B cell (primary cell): ENCODE data around the gene KEAP1. TPM values are rescaled to one million over a fixed set of nuclear protein-coding genes. Genes with fewer than 3 reads are reported as not detected.

Experiments used
- ATAC-seq: fragments of 200-7000 bp; cut with Tn5 transposase; one replicate; pipeline ENCODE4 v1.10.0; 2021; ENCODE audit warnings: low read depth, mild to moderate bottlenecking, moderate number of reproducible peaks, moderate library complexity
- CTCF ChIA-PET: fragments of 350-600 bp; sonication (Branson Sonifier 250); formaldehyde crosslinking; loops from one replicate; lab custom pipeline; 2021; ENCODE audit warnings: antibody characterized with exemption, inconsistent platforms; lab: Charles Lee
- POLR2A ChIA-PET: fragments of 350-600 bp; sonication (Branson Sonifier 250); formaldehyde crosslinking; loops from one replicate; lab custom pipeline; 2021; ENCODE audit warnings: antibody characterized with exemption; lab: Charles Lee
- DNase-seq: peaks from one replicate; pipeline ENCODE4 v3.0.0; 2013
- H2AFZ ChIP-seq: 2 replicates; pipeline ENCODE4 v1.6.1; 2012; ENCODE audit warnings: mild to moderate bottlenecking, low read depth, low read length; ENCODE audit not compliant: insufficient read depth, poor library complexity, severe bottlenecking
- H3K27ac ChIP-seq, 2 donors: 1 replicate in 1 of 2; 2 replicates in 1 of 2; pipeline ENCODE4 v1.5.1; 2012 to 2013; ENCODE audit warnings: low read length in 2 of 2, mild to moderate bottlenecking in 2 of 2, moderate library complexity in 1 of 2
- H3K27me3 ChIP-seq, 4 experiments: fragments of 200-600 bp in 1 of 4; sonication (generic) in 1 of 4; replicated peaks in 1 of 4; 1 replicate in 2 of 4; 2 replicates in 2 of 4; pipeline versions ENCODE4 v1.6.1 to v1.7.0; 2013 to 2016; ENCODE audit warnings: low read length in 3 of 4, mild to moderate bottlenecking in 2 of 4, mixed read lengths in 1 of 4, moderate library complexity in 1 of 4; ENCODE audit not compliant: insufficient read depth in 4 of 4, control insufficient read depth in 3 of 4; ENCODE audit errors: control extremely low read depth in 1 of 4
- H3K36me3 ChIP-seq, 2 experiments: replicated peaks in 1 of 2; 1 replicate in 1 of 2; 2 replicates in 1 of 2; pipeline versions ENCODE4 v1.6.1 to v1.7.1; 2013; ENCODE audit warnings: low read length in 1 of 2; ENCODE audit not compliant: insufficient read depth in 2 of 2, control insufficient read depth in 1 of 2; ENCODE audit errors: control extremely low read depth in 1 of 2, extremely low read depth in 1 of 2
- H3K4me1 ChIP-seq, 2 donors: fragments of 200-600 bp in 1 of 2; sonication (generic) in 1 of 2; 1 replicate in 1 of 2; 2 replicates in 1 of 2; pipeline versions ENCODE4 v1.5.1 to v1.6.1; 2013 to 2017; ENCODE audit warnings: low read length in 2 of 2; ENCODE audit not compliant: control insufficient read depth in 2 of 2, insufficient read depth in 2 of 2
- H3K4me2 ChIP-seq: replicated peaks from 2 replicates; pipeline ENCODE3; 2012; ENCODE audit warnings: mild to moderate bottlenecking, low read depth, low read length; ENCODE audit not compliant: poor library complexity, severe bottlenecking
- H3K4me3 ChIP-seq, 5 experiments: fragments of 200-600 bp in 1 of 5; sonication (generic) in 1 of 5; 1 replicate in 3 of 5; 2 replicates in 2 of 5; pipeline versions ENCODE4 v1.5.1 to v1.7.0; 2011 to 2016; ENCODE audit warnings: low read length in 4 of 5, mild to moderate bottlenecking in 4 of 5, low read depth in 2 of 5, control low read depth in 1 of 5, moderate library complexity in 1 of 5; ENCODE audit not compliant: insufficient read depth in 1 of 5; ENCODE audit errors: control extremely low read depth in 1 of 5, extremely low read depth in 1 of 5
- H3K79me2 ChIP-seq: fragments of 200-600 bp; sonication (generic); one replicate; pipeline ENCODE4 v1.6.0; 2016; ENCODE audit warnings: low read length; ENCODE audit not compliant: control insufficient read depth, insufficient read depth
- H3K9ac ChIP-seq: fragments of 200-600 bp; sonication (generic); 2 replicates; pipeline ENCODE4 v1.6.1; 2017; ENCODE audit warnings: mild to moderate bottlenecking, low read length, moderate library complexity
- H3K9me3 ChIP-seq, 3 donors: one replicate each; pipeline versions ENCODE4 v1.6.1 to v1.7.1; 2013; ENCODE audit warnings: low read length in 2 of 3; ENCODE audit not compliant: control insufficient read depth in 2 of 3, insufficient read depth in 1 of 3; ENCODE audit errors: control extremely low read depth in 1 of 3
- H4K20me1 ChIP-seq: 2 replicates; pipeline ENCODE4 v1.6.0; 2012; ENCODE audit warnings: mild to moderate bottlenecking, low read length; ENCODE audit not compliant: insufficient read depth, control insufficient read depth, poor library complexity, severe bottlenecking
- H3K27ac Mint-ChIP-seq: one replicate; pipeline ENCODE4 v1.8.0; 2021; ENCODE audit warnings: mixed read lengths
- H3K27me3 Mint-ChIP-seq: one replicate; pipeline ENCODE4 v1.8.0; 2021; ENCODE audit warnings: mixed read lengths
- H3K4me1 Mint-ChIP-seq: one replicate; pipeline ENCODE4 v1.8.0; 2021; ENCODE audit warnings: mixed read lengths
- H3K4me3 Mint-ChIP-seq: one replicate; pipeline ENCODE4 v1.8.0; 2021; ENCODE audit warnings: mixed read lengths
- H3K9me3 Mint-ChIP-seq: one replicate; pipeline ENCODE4 v1.8.0; 2022; ENCODE audit warnings: mixed read lengths; ENCODE audit not compliant: insufficient read depth
- CTCF ChIP-seq: fragments of 200-600 bp; IDR thresholded peaks from one replicate; pipeline ENCODE4 v1.8.0; 2022; ENCODE audit warnings: antibody characterized with exemption, mild to moderate bottlenecking
- EZH2 ChIP-seq: IDR thresholded peaks from 2 replicates; pipeline ENCODE4 v1.6.1; 2012; ENCODE audit warnings: borderline replicate concordance, low read depth, mild to moderate bottlenecking, moderate library complexity, low read length; ENCODE audit not compliant: insufficient read depth, poor library complexity, severe bottlenecking
- WGBS: methylation state at CpG from one replicate; pipeline ENCODE4 v1.1.5; 2013; ENCODE audit warnings: missing lambda C conversion rate; ENCODE audit not compliant: insufficient coverage; 5-methylcytosine and 5-hydroxymethylcytosine counted together
- intact Hi-C: fragments of 100-400 bp; cut with micrococcal nuclease; formaldehyde crosslinking; loops from one replicate; pipeline ENCODE4 v1.10.0; 2022
- polyA plus RNA-seq: library from polyadenylated mRNA; depleted of rRNA; stranded (reverse); fragments of >200 nt; gene quantifications from 2 replicates; pipeline ENCODE4 v1.2.3, GENCODE V29; 2012
- total RNA-seq, 2 donors: library from RNA; stranded (reverse); fragments of 120-200 nt in 1 of 2; gene quantifications; 1 replicate in 1 of 2; 2 replicates in 1 of 2; pipeline versions ENCODE4 v1.2.3 to v1.2.4, GENCODE V29; 2013 to 2022

Gene KEAP1
- total and polyA plus RNA-seq, 2 donors (not counting 1 experiment from before 2014, with no cell fraction given) = 17.7 to 27.0 TPM

GRCh38 chr19:10468133-10468532 is 35.0 kb downstream of the KEAP1 start:
- Histone ChIP-seq H3K9me3 (no peaks in the 10 kb centered on the region), H3K27me3 (no peaks in the 10 kb centered on the region), H3K4me2 (no peak overlapping the region), H3K9ac (no peak overlapping the region), H3K79me2 (no peaks in the 10 kb centered on the region), H4K20me1 (no peaks in the 10 kb centered on the region), H2AFZ (no peak overlapping the region), H3K4me1 (no peaks in the 10 kb centered on the region), H3K27ac (no peak overlapping the region), H3K36me3 (no peaks in the 10 kb centered on the region), H3K4me3 (no peak overlapping the region)
- intact Hi-C loops = no loop called here
- Mint-ChIP-seq H3K9me3 (no peaks in the 10 kb centered on the region), H3K4me1 (no peaks in the 10 kb centered on the region), H3K27me3 (peaks cover 6% of the 10 kb centered on the region), H3K4me3 (no peak overlapping the region), H3K27ac (no peak overlapping the region)
- WGBS = 79% methylated on average over 3 of the region's 12 CpGs
- CTCF ChIA-PET = interaction anchor here (0.6 kb wide), 2 partner anchors 31 to 76 kb away, joined by 3 read pairs; no protein-coding TSS in a partner anchor
- POLR2A ChIA-PET = interaction anchor here (0.6 kb wide), 1 partner anchor 183 kb away, joined by 9 read pairs; no protein-coding TSS in a partner anchor
- TF ChIP-seq EZH2 (no peak), CTCF (no peak)
- no peak for DNase-seq
- ATAC-seq = no peak

- Histone ChIP-seq H3K9me3 (no peaks in the 10 kb centered on the region), H3K36me3 (no peaks in the 10 kb centered on the region), H3K79me2 (no peaks in the 10 kb centered on the region), H3K9ac (no peak overlapping the region), H3K27me3 (no peaks in the 10 kb centered on the region), H4K20me1 (no peaks in the 10 kb centered on the region), H3K4me3 (no peak overlapping the region), H2AFZ (no peak overlapping the region), H3K4me2 (no peak overlapping the region), H3K27ac (no peak overlapping the region), H3K4me1 (no peaks in the 10 kb centered on the region)
- H3K4me3 Mint-ChIP-seq = no peak overlapping the region
- ATAC-seq (no peak), DNase-seq (no peak)
- H3K9me3 Mint-ChIP-seq = no peaks in the 10 kb centered on the region
- peaks cover 6% of the 10 kb centered on the region for H3K27me3 Mint-ChIP-seq
- no peak overlapping the region for H3K27ac Mint-ChIP-seq
- TF ChIP-seq CTCF (no peak), EZH2 (no peak)
- ChIA-PET POLR2A (interaction anchor here (0.6 kb wide), 1 partner anchor 23 kb away, joined by 9 read pairs; no protein-coding TSS in a partner anchor), CTCF (interaction anchor here (0.5 kb wide), 1 partner anchor 44 kb away, joined by 5 read pairs; no protein-coding TSS in a partner anchor)
- no peaks in the 10 kb centered on the region for H3K4me1 Mint-ChIP-seq
- intact Hi-C loops = no loop called here
- WGBS = 85% methylated on average over 19 of the region's 20 CpGs
Measured at GRCh38 chr19:10467104-10467706, 36.0 kb downstream of the KEAP1 start.
